Endothelial cell of umbilical vein (primary cell): ENCODE measurements around the gene F3. TPM values are rescaled to one million over a fixed set of nuclear protein-coding genes. Genes with fewer than 3 reads are reported as not detected.
A peak's percentile ranks its signal among the peaks of the same experiment; 100 is the strongest.

ENCODE experiments used
- BruUV-seq: library from RNA; stranded (reverse); fragments of 400-500 nt; replicated peaks from 2 replicates; lab custom pipeline; 2021; lab: Mats Ljungman, UMichigan
- CTCF ChIA-PET: fragments of 300-600, 350-600 bp; sonication (Branson Sonifier 250); formaldehyde crosslinking; loops from one replicate; lab custom pipeline; 2021; ENCODE audit warnings: antibody characterized with exemption, inconsistent platforms; lab: Charles Lee
- POLR2A ChIA-PET: fragments of 300-600, 350-600 bp; sonication (Branson Sonifier 250); formaldehyde crosslinking; loops from one replicate; lab custom pipeline; 2021; ENCODE audit warnings: antibody characterized with exemption, inconsistent platforms; lab: Charles Lee
- DNase-seq: peaks from one replicate; pipeline ENCODE4 v3.0.0-alpha.2; 2011; ENCODE audit warnings: low read depth, low spot score
- FAIRE-seq: peaks from 2 replicates; lab custom pipeline; 2011; peaks lifted over from hg19 to GRCh38; lab: Jason Lieb, UNC
- H2AFZ ChIP-seq: 2 replicates; pipeline ENCODE4 v1.6.0; 2012; ENCODE audit warnings: low read depth, low read length, control low read depth, inconsistent platforms
- H3K27ac ChIP-seq: 2 replicates; pipeline ENCODE4 v1.5.1; 2011; ENCODE audit warnings: low read depth, mild to moderate bottlenecking, control low read depth, low read length, moderate library complexity; ENCODE audit not compliant: insufficient read depth
- H3K27me3 ChIP-seq, 2 experiments: 2 replicates each; pipeline versions ENCODE4 v1.6.0 to v1.6.1; 2011; ENCODE audit warnings: low read length in 2 of 2, mixed read lengths in 1 of 2; ENCODE audit not compliant: control insufficient read depth in 2 of 2, insufficient read depth in 2 of 2
- H3K36me3 ChIP-seq, 2 experiments: 2 replicates in 1 of 2; 3 replicates in 1 of 2; pipeline ENCODE4 v1.5.1; 2011; ENCODE audit warnings: low read length in 2 of 2, mild to moderate bottlenecking in 1 of 2, moderate library complexity in 1 of 2; ENCODE audit not compliant: control insufficient read depth in 2 of 2, insufficient read depth in 2 of 2; ENCODE audit errors: extremely low read depth in 1 of 2
- H3K4me1 ChIP-seq: 3 replicates; pipeline ENCODE4 v1.5.1; 2011; ENCODE audit warnings: mild to moderate bottlenecking, low read length; ENCODE audit not compliant: control insufficient read depth, insufficient read depth; ENCODE audit errors: extremely low read depth
- H3K4me2 ChIP-seq: 2 replicates; pipeline ENCODE4 v1.6.1; 2011; ENCODE audit warnings: low read length, control low read depth, mixed read lengths; ENCODE audit not compliant: insufficient read depth
- H3K4me3 ChIP-seq, 3 experiments: fragments of 200-600 bp in 1 of 3; sonication (generic), shearing (Covaris generic) in 1 of 3; replicated peaks in 1 of 3; 2 replicates each; pipeline ENCODE4 v1.5.1; 2011 to 2016; ENCODE audit warnings: control low read depth in 3 of 3, low read length in 3 of 3, mild to moderate bottlenecking in 2 of 3, inconsistent platforms in 1 of 3, low read depth in 1 of 3, moderate library complexity in 1 of 3; ENCODE audit not compliant: insufficient read depth in 1 of 3
- H3K79me2 ChIP-seq: 2 replicates; pipeline ENCODE4 v1.6.0; 2012; ENCODE audit warnings: low read length, inconsistent platforms; ENCODE audit not compliant: control insufficient read depth, insufficient read depth
- H3K9ac ChIP-seq: replicated peaks from 2 replicates; pipeline ENCODE3; 2011; ENCODE audit warnings: low read length, control low read depth; ENCODE audit not compliant: insufficient read depth; ENCODE audit errors: extremely low read depth
- H3K9me1 ChIP-seq: replicated peaks from 3 replicates; pipeline ENCODE4 v1.6.0; 2011; ENCODE audit warnings: mild to moderate bottlenecking, low read length; ENCODE audit not compliant: control insufficient read depth, insufficient read depth; ENCODE audit errors: extremely low read depth
- H3K9me3 ChIP-seq: replicated peaks from 2 replicates; pipeline ENCODE4 v1.5.1; 2012; ENCODE audit warnings: low read length, inconsistent platforms; ENCODE audit not compliant: control insufficient read depth, insufficient read depth
- H4K20me1 ChIP-seq: replicated peaks from 2 replicates; pipeline ENCODE3; 2011; ENCODE audit warnings: mild to moderate bottlenecking, low read length; ENCODE audit not compliant: control insufficient read depth, insufficient read depth; ENCODE audit errors: extremely low read depth
- EZH2 ChIP-seq: IDR thresholded peaks from 2 replicates; pipeline ENCODE4 v1.6.1; 2012; ENCODE audit warnings: borderline replicate concordance, low read depth, mild to moderate bottlenecking, moderate library complexity, low read length, inconsistent platforms; ENCODE audit not compliant: severe bottlenecking
- FOS ChIP-seq: IDR thresholded peaks from 2 replicates; pipeline ENCODE4 v1.6.1; 2011; ENCODE audit warnings: mild to moderate bottlenecking, low read length, moderate library complexity, borderline replicate concordance; ENCODE audit not compliant: insufficient read depth
- GATA2 ChIP-seq: IDR thresholded peaks from 2 replicates; pipeline ENCODE4 v1.7.0; 2011; ENCODE audit warnings: low read depth, mild to moderate bottlenecking, moderate library complexity, mixed read lengths, low read length; ENCODE audit not compliant: insufficient read length, insufficient read depth
- JUN ChIP-seq: IDR thresholded peaks from 2 replicates; pipeline ENCODE4 v1.6.1; 2011; ENCODE audit warnings: borderline replicate concordance, low read depth; ENCODE audit not compliant: insufficient read length, insufficient read depth
- MAX ChIP-seq: IDR thresholded peaks from 2 replicates; pipeline ENCODE4 v1.6.1; 2011; ENCODE audit not compliant: insufficient read depth, insufficient read length
- MYC ChIP-seq: IDR thresholded peaks from one replicate; pipeline ENCODE4 v1.6.1; 2011; ENCODE audit warnings: mild to moderate bottlenecking, low read depth, low read length
- POLR2A ChIP-seq: IDR thresholded peaks from 2 replicates; pipeline ENCODE4 v1.6.1; 2012; ENCODE audit warnings: low read depth, mild to moderate bottlenecking, control low read depth, low read length
- POLR2AphosphoS5 ChIP-seq: IDR thresholded peaks from 2 replicates; pipeline ENCODE4 v1.6.1; 2012; ENCODE audit warnings: low read depth, mild to moderate bottlenecking, control low read depth, low read length, moderate library complexity; ENCODE audit not compliant: insufficient read depth
- dilution Hi-C: fragments of 300-500 bp; cut with MboI; formaldehyde crosslinking; loops from one replicate; pipeline ENCODE4 v1.15.0; 2019; ENCODE audit warnings: low sequenced_read_pairs; ENCODE audit not compliant: extremely low pct_ligation_motif_present
- intact Hi-C: fragments of 100-400 bp; cut with micrococcal nuclease; formaldehyde crosslinking; loops from one replicate; pipeline ENCODE4 v1.10.0; 2022
- polyA plus RNA-seq, 4 experiments: library from polyadenylated mRNA; depleted of rRNA in 3 of 4; stranded (reverse) in 3 of 4; unstranded in 1 of 4; fragments of >200 nt; gene quantifications; 2 replicates each; pipeline versions ENCODE4 v1.2.1 to v1.2.3, GENCODE V29; 2011 to 2012; ENCODE audit warnings: missing spikeins in 1 of 4
- total RNA-seq: library from RNA; stranded (reverse); gene quantifications from 2 replicates; pipeline ENCODE4 v1.2.3, GENCODE V29; 2021
- TF ChIP-seq, protein P1 (sequence below), 2 donors: IDR thresholded peaks; 1 replicate in 1 of 2; 2 replicates in 1 of 2; pipeline ENCODE4 v1.5.1; 2011; ENCODE audit warnings: low read length in 2 of 2, mild to moderate bottlenecking in 2 of 2, moderate library complexity in 2 of 2, control low read depth in 1 of 2, inconsistent platforms in 1 of 2, low read depth in 1 of 2; ENCODE audit not compliant: insufficient read depth in 1 of 2; ENCODE audit errors: extremely low read depth in 1 of 2

The F3 gene
- total and polyA plus RNA-seq, 2 donors (not counting 3 experiments of a cell fraction or from before 2014, with no cell fraction given): 1.2 to 2.3 TPM

DNA sequence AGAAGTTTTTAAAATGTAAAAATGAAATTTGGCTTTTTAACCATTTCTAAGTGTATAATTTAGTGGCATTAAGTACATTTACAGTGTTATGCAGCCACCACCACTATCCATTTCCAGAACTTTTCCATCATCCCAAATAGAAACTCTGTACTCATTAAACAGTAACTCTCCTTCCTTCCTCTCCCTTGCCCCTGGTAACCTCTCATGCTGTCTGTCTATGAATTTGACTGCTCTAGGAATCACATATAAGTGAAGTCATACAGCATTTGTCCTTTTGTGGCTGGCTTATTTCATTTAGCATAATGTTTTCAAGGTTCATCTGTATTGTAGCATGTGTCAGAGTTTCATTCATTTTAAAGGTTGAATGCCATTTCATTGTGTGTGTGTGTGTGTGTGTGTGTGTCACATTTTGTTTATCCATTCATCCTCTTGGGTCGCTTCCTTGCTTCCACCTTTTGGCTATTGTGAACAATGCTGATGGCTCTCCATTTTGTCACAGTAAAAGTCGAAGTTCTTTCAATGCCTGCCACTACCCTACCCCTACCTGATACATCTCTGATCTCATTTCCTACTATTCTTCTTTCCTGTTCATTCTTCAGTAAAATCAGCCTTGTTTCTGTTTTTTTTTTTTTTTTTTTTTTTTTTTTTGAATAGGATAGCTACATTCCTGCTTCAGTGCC is 45.3 kb downstream of the F3 start:
- ChIA-PET CTCF (interaction anchor here (0.6 to 1.5 kb wide), 4 partner anchors 15 to 794 kb away, joined by 3 to 7 read pairs (median 5); no protein-coding TSS in a partner anchor), POLR2A (interaction anchor here (0.6 kb wide), 1 partner anchor 349 kb away, joined by 3 read pairs; no protein-coding TSS in a partner anchor)
- intact Hi-C loops (no loop called here), dilution Hi-C loops (no loop called here)
- H4K20me1 ChIP-seq: no peaks in the 10 kb centered on the region
- H3K4me3 ChIP-seq: no peak overlapping the region
- H3K9me1 ChIP-seq: no peaks in the 10 kb centered on the region
- TF ChIP-seq MAX (no peak), FOS (no peak), JUN (no peak), MYC (no peak), POLR2A (no peak), POLR2AphosphoS5 (no peak), EZH2 (no peak), GATA2 (no peak)
- TF ChIP-seq, protein P1, sequence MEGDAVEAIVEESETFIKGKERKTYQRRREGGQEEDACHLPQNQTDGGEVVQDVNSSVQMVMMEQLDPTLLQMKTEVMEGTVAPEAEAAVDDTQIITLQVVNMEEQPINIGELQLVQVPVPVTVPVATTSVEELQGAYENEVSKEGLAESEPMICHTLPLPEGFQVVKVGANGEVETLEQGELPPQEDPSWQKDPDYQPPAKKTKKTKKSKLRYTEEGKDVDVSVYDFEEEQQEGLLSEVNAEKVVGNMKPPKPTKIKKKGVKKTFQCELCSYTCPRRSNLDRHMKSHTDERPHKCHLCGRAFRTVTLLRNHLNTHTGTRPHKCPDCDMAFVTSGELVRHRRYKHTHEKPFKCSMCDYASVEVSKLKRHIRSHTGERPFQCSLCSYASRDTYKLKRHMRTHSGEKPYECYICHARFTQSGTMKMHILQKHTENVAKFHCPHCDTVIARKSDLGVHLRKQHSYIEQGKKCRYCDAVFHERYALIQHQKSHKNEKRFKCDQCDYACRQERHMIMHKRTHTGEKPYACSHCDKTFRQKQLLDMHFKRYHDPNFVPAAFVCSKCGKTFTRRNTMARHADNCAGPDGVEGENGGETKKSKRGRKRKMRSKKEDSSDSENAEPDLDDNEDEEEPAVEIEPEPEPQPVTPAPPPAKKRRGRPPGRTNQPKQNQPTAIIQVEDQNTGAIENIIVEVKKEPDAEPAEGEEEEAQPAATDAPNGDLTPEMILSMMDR (IDR thresholded peaks at IDR 0.05; ENCODE audit: extremely low read depth in 1 of 2, insufficient read depth in 1 of 2, low read depth in 1 of 2, low read length in 2 of 2): no peak
- H3K4me1 ChIP-seq: no peaks in the 10 kb centered on the region
- FAIRE-seq (no peak), DNase-seq (peak; percentile 32)
- H3K9ac ChIP-seq: no peak overlapping the region
- no peaks in the 10 kb centered on the region for H3K79me2 ChIP-seq
- H3K9me3 ChIP-seq: no peaks in the 10 kb centered on the region
- no peak overlapping the region for H3K4me2 ChIP-seq
- no peak overlapping the region for H3K27ac ChIP-seq
- no peaks in the 10 kb centered on the region for H3K27me3 ChIP-seq
- BruUV-seq: no TSS peak
- no peak overlapping the region for H2AFZ ChIP-seq
- H3K36me3 ChIP-seq: peaks cover 0 to 2% of the 10 kb centered on the region in 2 experiments
